K562 (cell line): ENCODE measurements around the gene ATP9B.

ENCODE experiments used
- HMG20A ChIP-seq: fragments of 450-650 bp; formaldehyde crosslinking; conservative IDR thresholded peaks from 2 replicates; pipeline ENCODE4 v1.4.0; 2020; ENCODE audit warnings: mild to moderate bottlenecking, mixed read lengths
- POLR2AphosphoS2 ChIP-seq: IDR thresholded peaks from 2 replicates; pipeline ENCODE4 v1.6.1; 2012; ENCODE audit warnings: low read length, improper control_type of control experiment
- TCF7L2 ChIP-seq: fragments of 150-350 bp; IDR thresholded peaks from 2 replicates; pipeline ENCODE4 v1.6.1; 2016; ENCODE audit warnings: low read depth, mild to moderate bottlenecking, low read length, moderate library complexity

DNA sequence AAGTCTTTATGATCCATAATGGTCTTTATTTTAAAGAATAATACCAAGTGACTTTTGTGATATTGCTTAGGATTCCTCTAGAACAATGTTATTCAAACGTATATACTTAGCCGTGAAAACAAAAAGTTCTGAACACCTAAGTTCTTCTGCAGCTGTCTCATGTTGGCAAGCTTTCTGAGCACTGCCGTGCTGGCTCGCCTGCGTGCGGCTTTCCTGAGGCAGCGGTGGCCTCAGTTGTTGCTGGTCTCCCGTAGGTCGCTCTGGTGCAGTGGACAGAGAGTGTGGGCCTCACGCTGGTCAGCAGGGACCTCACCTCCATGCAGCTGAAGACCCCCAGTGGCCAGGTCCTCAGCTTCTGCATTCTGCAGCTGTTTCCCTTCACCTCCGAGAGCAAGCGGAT, 259.7 kb downstream of the ATP9B start:
- TF ChIP-seq TCF7L2 (no peak), HMG20A (CRISPR knock-in tag) (no peak), POLR2AphosphoS2 (no peak)
